ENCODE measurements around the gene MRPL48.

DNA sequence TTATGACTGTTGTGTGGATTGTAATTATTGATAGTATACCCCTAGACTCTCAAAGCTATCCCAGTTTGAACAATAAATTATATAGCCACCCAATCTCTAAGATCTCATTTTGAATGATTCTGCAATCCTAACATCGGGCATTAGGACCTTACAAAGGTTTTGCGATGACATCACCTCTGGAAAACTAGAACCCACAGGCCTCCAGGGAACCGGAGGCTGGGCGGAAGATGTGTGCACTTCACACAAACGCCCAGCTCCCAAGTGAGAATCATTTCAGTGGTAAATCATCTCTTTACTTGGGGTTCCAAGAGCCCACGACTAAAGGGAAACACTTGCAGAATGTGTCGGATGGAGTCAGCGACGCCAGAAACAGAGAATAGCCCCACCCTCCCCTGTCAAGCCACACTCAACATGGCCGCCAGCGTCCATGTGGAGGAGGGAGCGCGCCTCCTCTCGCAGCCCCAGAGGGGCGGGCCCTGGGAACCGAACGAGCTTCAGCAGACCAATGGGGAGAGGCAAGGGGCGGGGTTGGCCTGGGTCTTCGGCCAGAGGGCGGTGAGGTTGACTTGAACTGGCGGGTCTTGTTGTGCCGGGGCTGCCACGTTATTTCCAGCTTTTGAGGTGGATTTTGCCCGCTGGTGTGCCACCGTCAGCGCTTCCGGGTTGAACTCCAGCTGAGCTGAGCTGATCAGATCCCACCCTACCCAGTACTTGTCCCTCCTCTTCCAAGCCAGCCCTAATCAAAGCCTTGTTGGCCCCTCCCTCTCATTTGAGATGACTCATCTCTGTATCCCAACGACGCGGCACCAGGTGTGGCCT lies 8.4 kb upstream of the MRPL48 start:
- TF ChIP-seq, protein P1, sequence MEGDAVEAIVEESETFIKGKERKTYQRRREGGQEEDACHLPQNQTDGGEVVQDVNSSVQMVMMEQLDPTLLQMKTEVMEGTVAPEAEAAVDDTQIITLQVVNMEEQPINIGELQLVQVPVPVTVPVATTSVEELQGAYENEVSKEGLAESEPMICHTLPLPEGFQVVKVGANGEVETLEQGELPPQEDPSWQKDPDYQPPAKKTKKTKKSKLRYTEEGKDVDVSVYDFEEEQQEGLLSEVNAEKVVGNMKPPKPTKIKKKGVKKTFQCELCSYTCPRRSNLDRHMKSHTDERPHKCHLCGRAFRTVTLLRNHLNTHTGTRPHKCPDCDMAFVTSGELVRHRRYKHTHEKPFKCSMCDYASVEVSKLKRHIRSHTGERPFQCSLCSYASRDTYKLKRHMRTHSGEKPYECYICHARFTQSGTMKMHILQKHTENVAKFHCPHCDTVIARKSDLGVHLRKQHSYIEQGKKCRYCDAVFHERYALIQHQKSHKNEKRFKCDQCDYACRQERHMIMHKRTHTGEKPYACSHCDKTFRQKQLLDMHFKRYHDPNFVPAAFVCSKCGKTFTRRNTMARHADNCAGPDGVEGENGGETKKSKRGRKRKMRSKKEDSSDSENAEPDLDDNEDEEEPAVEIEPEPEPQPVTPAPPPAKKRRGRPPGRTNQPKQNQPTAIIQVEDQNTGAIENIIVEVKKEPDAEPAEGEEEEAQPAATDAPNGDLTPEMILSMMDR (IDR thresholded peaks at IDR 0.05) = peak in 2 of 7 experiments; percentile 2 to 17
- peak; percentile 30 to 80 (median 76) for TF ChIP-seq POLR2A (IDR thresholded peaks at IDR 0.05)

Data from body of pancreas (tissue), 4 donors.